HuH-7 (cell line): ENCODE measurements around the gene RAB13.
A peak's percentile ranks its signal among the peaks of the same experiment; 100 is the strongest.

Experiments used
- DNase-seq: peaks from one replicate; pipeline ENCODE4 v3.0.0; 2011; ENCODE audit warnings: low spot score

The RAB13 gene

DNA sequence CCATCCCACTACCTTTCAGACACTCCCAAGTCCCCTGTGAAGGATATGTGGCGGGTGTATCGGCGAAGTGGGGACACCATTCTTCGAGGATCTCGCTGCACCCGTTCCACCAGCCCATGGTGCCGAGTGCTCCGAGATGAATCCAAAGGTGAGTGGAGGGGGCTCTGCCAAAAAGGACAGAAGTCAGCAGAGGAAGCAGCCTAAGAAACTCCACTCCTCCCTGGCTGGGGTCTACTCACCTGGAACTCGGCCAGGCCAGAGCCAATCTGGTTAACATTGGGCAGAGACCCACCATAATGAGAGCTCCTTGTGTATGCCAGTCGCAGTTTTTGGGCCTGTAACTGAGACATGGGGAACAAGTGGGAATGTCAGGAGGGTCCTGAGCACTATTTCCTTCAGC is 31.3 kb downstream of the RAB13 start:
- DNase-seq: no peak

DNA sequence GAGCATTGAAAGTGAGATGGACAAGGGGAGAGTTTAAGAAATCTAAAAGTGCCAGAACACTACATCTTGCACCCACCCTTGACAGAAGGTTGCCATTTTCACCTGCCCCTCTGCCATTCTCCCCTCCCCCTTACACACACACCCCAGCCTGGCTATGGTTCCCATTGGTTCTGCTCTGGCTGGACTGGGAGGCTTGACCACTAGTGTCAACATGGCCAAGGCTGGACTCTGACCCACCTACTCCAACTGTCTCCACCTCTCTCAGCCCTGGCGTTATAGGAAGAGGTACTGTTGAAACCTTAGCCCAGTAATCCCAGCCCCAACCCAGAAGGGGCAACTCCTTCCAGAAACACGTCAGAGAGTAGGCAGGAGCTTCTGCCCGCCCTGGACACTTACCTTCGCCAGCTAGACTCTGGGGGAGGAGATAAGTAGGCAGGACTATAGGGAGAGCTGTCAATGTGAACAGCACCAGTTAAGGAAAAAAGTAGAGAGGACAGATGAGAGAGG is 32.2 kb downstream of the RAB13 start:
- peak; percentile 94 for DNase-seq

DNA sequence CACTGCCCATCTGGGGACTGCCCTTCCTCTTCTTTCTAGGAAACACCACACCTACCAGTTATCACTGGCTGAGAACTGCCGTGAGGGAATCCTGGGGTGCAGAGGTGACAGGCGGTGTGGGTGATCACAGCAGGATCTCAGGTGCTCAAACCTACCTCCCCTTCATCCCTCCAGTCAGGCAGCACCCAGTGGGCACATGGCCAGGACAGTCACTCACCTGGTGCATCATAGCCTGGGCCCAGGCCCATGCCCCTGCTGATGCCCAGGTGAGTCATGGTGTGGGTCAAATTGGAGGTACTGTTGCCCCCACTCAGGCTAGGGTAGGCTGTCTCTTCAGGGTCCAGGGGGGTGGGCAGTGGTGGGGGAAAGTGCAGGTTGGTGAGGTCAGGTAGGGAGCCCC is 34.3 kb downstream of the RAB13 start:
- no peak for DNase-seq

DNA sequence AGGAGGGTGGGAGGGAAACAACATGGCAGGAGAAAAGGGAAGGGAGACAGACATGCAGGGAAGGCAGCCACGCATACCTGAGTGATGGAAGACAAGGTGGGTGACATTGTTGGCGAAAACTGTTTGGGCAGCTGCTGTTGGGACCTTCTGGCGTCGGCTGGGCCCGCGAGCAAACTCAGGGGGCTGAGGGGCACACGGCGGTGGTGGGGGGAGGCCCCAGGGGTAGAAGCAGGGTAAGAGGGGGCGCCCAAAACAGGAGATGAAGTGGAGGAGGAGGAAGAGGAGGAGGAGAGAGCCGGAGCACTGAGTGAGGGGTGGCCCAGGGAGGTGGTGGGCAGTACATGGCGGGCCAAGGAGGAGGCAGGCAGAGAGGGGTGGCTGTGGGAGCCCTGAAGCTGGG is 35.0 kb downstream of the RAB13 start:
- DNase-seq: no peak

DNA sequence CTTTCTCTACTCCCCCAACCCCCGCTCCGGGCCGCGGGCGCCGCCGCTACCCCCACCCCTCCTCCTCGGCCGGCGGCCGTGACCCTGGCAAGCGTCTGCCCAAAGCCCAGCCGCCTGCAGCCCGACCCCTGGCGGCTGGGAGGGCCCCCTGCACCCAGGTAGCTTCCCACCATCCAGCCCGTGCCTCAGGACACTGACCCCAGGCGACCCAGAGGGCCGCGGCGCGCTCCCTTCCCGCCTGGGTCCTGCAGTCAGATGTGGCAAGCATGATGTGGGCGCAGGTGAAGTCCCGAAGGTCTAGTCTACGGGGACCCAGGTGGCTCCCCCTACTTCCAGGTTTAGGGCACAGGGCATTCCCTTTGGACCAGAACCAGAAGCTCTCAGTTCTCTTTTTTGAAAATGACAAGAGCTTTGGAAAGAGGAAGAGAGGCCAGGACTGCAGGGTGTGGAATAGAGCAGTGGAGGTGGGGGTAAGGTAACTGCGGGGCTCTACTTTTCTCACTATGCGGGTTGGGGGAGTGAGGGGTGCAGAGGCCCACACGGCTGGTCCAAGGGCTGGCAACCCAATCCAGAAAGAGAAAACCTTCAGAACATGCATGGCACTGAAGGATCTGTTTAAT is 39.4 kb downstream of the RAB13 start, which contains the start of gene DENND4B:
TSS of gene DENND4B (minus strand) at position 97 of the 620 bp plus-strand sequence. CDS start 2,344 bp downstream, outside the sequence.
- DNase-seq: peak; percentile 100

DNA sequence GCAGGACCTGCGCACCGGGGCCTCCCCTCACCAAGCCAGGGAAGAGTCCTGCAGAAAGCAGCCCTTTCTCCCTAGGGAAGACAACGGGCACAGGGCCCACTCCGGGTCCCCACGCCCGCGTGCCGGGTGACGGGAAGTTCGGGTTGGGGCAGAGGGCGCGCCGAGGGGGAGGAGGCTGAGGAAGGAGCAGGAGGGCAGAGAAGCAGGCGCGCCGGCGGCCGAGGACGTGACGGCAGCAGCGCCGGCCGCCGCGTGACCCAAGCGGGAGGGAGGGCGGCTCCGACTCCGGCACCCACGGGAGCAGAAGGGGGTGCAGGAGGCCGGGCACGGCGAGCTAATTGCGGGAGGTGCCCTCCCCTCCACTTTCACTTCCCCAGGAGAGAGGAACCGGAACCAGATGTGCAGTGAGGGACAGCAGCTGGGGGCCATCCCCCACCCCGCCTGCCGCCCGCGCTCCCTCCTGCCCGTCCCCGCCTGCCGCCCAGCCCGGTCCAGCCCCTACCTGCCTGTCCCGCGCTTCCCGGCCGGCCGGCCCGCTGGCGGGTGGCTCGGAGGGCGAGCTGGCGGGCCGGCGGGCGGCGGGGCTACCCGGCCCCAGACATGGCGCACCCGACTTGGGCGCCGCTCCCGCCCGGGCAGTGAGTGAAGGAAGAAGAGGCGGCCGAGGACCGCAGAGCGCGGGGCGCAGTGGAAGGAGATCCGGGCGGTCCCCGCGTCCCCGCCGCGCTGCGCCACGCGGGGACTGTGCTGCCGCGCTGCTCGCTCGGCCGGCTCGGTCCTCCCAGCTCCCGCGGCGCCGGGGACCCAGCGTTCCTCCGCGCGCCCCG is 40.1 kb downstream of the RAB13 start:
- peak; percentile 69 for DNase-seq

DNA sequence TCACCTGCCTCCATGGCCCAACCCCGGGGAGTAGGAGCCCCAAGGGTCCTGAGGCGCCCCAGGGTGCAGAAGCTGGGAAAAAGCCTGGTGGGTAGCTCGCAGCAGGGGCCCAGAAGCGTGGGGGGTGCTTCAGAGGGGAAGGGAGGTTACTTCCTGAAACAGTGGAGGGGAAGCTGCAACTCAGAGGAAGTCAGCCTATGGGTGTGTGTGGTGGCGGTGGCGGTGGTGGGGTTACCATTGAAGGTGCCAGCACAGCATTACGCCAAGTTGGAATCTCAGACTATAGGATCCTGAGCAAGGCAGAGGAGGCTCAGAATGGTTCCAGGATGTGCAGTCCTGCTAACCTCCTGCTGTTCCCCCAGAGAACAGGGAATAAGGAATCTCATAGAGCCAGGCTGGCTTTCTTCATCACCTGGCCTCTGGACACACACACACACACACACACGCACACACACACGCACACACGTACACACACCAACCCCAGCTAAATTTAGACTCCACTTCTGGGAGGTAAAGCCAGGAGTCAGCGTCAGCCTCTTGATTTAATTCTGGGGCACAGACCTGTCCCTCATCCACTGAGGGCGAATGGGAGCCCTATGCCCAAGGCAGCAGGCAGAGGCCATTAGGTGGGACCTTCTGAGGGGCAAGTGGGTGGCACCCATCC is 40.9 kb downstream of the RAB13 start:
- no peak for DNase-seq

DNA sequence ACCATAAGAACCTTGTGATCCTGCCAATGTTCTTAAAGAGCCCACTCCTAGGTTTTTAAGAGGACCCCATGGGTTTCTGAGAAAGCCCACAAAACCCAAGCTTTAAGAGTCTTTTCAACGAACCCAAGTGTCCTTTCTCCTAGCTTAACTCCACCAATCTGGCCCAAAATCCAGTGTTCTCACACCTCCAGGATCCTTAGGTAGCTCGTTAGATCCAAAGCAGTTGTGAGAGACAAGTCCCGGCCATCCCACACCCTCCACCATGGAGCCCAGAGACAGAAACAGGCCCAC is 41.4 kb downstream of the RAB13 start:
- DNase-seq: no peak

DNA sequence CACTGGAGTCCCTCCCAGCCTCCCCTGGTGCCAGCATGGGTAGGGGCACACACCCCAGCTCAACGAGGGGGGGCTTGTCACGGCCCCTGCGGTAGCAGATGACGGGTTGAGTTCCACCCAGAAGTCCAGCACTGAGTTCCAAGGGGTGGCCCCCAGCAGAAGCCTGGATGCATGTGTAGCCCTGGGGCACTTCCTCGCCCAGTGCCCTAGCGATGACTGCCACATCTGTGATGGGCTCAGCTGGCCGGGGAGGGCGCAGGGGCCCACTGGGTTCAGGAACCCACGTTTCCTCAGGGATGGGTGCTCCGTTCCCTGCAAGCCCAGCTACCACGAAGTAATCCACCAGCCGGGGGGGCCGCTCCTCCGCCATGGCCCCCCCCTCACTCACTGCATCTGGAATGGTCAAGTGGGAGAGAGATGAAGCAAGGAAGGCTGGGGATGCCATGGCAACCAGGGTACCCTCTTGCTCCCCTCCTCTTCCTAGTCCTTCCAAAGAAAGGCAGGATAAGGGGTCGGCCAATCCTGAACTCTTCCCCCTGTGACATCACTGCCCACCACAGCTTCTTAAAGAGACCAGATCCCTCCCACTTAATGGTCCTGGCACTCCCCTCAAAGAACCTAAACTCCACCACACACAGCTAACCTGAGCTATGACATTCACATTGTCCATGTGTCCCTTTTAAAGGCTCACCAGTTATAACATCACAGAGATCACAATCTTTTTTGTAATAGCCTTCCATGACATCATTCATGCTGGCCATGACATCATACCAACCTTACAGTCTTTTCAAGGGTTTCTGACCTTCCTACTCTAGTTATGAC is 41.9 kb downstream of the RAB13 start:
- no peak for DNase-seq

DNA sequence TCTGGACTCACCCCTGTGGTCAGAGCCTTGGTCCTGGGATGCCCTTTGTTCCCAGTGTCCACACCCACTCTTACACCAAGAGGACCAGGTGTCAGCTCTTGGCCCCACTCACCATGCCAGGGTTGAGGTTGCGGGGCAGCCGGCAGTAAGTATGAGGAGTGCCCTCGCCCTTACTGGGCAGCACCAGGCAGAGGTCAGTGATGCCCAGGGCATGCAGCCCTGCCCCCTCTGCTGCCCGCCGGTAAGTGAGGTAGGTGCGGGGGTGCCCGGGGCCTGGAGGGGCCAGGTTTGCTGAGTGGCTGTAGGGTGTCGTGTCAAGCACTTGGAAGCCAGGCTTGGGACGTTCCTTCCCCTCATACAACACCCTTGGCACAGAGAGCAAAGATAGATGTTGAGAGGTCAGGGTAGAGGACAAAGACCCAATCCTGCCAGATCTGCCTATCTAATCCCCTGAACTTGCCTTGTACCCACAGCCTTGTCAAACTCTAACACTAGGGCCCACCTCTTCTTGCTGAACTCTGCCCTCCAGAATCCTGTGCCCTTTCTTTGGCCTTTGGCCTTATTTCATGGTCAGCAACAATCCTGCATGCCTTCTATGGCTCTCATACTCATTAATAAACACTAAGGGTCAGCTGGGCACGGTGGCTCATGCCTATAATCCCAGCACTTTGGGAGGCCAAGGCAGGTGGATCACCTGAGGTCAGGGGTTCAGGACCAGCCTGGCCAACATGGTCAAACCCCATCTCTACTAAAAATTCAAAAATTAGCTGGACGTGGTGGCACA is 43.2 kb downstream of the RAB13 start:
- no peak for DNase-seq

DNA sequence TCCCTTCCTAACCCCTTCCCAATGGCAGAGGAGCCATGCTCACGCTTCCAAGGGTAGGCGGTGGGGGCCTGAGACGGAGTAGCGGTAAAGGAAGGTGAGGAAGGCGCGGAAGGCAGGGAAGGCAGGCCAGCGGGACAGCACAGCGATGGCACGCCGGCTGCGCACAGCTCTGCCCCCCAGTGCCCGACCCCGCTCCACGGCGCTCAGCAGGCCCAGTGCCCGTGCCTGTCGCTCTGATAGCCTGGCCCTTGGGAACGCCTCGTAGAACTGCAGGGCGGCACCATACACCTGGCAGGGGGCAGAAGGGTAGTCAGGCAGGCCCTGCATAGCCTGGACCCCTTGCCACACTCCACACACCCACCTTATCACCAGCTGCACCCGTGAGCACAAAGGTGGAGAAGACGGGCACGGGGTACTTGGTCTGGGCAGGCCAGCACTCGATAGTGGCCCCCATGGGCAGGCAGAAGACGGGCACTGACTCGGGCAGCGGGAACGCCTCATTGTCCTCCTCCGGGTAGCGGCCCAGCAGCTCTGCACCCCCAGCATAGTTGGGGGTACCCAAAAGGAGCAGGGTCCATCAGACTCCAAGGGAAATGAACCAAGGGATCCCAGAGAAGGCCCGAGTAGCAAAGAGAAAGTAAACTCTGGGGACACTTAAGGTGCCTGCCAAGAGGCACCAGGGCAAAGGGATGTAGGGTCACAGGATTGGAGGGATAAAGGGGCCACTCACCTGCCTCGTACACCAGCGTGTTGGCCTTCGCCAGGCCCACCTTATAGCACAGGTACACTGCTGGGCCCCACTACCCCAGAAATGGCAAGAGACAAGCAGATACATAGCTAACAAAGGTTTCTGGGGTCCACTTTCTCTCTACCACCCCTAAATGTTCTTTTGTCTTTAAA is 44.1 kb downstream of the RAB13 start:
- DNase-seq: no peak

DNA sequence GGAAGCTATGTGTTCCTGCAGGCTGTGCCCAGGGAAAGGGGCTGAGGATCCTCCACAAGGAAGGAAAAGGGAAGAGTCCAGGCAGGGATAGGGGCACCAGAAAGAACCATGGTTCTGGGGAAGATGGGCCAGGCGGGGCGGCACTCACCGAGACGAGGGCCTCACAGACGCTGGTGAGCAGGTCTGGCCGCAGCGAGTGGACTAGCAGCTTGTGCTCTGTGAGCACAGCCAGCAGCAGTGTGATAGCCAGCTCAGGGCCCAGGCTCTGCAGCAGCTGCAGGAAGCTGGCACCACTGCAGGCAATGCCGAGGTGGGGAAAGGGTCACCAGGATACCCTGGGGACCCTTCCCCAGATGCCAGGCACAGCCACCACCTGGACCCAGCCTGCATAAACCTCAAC is 45.4 kb downstream of the RAB13 start:
- DNase-seq: no peak

DNA sequence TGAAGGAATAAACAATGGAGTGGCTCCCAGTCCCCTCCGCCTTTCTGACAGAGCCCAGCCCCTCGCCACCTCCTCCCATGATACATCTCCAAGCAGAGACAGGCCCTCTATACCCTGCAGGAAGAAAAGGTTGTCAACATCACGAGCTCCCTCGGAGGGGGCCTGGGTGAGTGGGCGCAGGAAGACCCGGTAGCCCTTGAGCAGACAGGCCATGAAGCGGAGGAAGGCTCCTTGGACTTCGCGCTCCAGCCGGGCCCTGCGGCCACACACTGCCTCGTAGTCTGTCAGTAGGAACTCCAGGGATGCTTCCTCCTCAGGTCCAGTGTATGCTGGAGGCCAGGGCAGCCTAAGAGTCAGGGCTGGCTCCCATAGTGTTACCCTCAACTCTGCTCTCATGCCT is 46.7 kb downstream of the RAB13 start:
- DNase-seq: no peak

DNA sequence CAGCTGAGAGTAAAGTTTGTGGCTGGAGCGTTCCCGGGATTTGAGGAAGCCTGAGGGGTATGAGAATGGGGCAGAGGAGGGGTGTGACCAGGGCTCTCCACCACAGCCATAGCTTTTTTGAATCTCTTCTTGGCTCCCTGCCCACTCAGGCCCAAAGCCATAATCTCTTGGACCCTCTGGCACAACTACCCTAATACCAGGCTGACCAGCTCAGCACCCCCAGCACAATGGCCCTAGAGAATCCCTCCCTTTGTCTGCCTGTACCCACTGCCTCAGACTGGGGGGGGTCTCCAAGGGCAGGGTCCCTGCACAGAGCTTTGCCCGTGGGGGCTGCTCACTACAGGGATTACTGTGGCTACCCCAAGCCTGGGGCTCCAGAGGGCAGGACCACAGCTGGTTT is 47.1 kb downstream of the RAB13 start:
- DNase-seq: no peak

DNA sequence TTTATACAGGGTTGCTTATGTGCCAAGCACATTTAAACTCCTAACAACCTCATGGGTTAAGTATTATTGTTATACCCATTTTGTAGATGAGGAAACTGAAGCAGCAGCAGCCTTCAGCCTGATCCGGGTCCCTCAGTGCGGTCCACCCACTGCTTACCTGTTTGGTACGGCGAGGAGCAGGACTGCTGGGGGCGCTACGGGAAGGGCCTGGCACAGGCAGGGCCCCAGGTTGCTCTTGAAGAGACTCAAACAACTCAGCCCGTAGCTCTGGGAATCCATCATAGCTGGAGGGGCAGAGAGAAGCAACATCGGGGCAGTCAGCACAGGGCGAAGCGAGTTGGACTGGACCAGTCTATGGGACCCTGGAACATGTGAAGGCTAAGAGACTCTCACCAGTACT is 48.8 kb downstream of the RAB13 start:
- no peak for DNase-seq

DNA sequence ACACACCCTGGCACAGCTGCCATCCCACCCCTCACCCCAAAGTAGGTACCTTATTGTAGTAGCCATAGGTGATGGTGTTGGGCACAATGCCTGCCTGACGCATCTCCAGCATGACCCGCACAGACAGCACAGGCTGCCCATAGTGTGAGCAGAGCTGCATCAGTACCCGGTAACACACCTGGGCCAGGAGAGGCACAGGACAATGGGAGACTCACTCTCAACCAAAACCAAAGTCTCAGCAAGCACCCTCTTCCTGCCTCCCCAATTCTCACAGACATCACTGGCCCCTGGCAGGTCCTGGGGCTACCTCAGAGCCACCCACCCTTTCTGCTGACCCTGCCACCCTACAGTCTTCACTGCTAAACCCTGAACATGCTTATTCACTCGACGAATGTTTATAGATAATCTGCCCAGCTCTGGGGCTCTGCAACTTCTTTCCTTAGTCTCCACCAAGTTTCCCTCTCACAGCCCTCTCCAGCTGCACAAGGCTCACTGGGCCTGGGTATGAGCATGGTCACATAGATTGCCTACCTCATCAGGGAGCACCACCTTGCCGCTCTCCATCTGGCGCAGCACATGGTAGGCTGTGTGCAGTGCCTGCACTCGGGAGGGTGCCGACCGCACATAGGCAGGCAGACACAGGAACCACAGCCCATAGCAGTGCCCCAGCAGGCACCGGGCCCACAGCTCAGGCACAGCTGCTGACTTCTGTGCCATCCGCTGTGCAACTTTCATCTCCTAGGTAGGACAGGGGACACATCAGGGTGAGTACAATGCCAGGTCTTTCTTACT is 49.9 kb downstream of the RAB13 start:
- no peak for DNase-seq

DNA sequence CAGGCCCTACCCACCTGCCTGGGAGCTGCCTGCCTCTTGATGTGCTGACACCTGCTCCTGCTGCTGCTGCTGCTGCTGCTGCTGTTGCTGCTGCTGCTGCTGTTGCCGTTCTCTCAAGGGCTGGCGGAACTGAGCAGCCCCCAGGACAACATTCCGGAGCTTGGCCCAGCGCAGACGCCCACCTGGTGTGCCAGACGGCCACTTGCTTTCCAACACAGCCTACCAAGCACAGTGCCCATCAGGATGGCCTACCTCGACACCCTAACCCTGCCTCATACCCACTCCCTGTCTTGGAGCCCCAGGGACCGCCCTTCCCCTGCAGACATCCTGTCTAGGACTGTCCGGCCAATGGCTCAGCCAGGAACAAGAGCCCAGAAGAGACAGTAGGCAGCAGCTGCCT is 51.4 kb downstream of the RAB13 start:
- DNase-seq: no peak

DNA sequence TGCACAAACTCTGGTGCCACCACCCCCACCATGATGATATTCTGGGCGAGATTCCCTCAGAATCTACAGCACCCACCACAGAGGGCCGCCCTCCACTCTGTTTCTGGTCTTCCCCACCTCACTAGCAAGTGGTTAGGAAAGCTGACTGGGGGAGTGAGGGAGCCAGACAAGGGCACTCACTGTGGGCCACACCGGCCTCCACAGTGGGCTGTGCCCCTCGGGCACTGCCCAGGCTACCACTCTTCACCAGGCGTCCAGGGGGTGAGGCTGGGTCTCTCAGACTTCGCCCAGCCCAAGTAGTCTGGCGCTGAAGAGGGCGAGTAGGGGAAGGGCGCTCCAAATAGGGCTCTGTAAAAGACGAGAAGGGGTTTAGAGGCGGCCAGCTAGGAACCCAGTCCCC is 52.2 kb downstream of the RAB13 start:
- no peak for DNase-seq

DNA sequence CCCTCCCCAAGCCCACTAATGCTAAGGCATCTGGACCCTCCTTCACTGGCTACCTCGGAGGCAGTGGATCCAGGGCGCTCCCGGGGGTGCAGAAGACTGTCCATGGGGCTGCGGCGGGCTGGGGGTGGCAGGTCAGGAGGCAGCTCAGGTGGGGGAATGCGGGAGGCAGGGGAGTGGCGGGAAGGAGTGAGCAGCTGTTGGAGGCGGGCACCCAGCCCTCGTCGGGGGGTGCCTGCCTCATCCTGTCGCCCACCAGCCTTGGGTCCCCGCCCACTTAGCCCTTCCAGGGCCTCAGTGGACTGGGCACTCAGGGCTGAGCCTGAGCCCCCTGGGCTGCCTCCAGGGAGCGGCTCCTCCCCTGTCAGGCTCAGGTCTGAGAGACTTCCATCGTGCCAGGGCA is 52.7 kb downstream of the RAB13 start:
- DNase-seq: no peak
